ENCODE measurements around the gene OR8B4. TPM values are rescaled to one million over a fixed set of nuclear protein-coding genes. Genes with fewer than 3 reads are reported as not detected.
"Not testable (repeated sequence)": the region's sequence is repeated elsewhere in the genome, so short reads cannot be mapped to it uniquely, and the experiment has no call there.

OR8B4 gene
- not detected in 2 replicates for total RNA-seq (2012; rRNA removed)

- Histone ChIP-seq H3K36me3 (ENCODE audit: insufficient read depth, low read length) (no peaks in the 10 kb centered on the region), H3K27me3 (ENCODE audit: control insufficient read depth, insufficient read depth, low read length) (peaks cover 15% of the 10 kb centered on the region), H3K4me3 (ENCODE audit: low read length) (no peak within 1 kb of the TSS), H3K4me2 (ENCODE audit: low read length) (no peak within 1 kb of the TSS), H3K9ac (ENCODE audit: low read depth, low read length) (no peak within 1 kb of the TSS), H3K4me1 (ENCODE audit: control insufficient read depth, insufficient read depth, low read length) (no peaks in the 10 kb centered on the region), H3K9me3 (replicated peaks; ENCODE audit: low read length) (no peaks in the 10 kb centered on the region)
Observed at GRCh38 chr11:124424384-124424921, at the start of gene OR8B4. Gene OR8B4 (minus strand): TSS chr11:124424871. CDS start chr11:124424871, 0 bp downstream.

- Histone ChIP-seq H3K4me1 (ENCODE audit: control insufficient read depth, insufficient read depth, low read length) (no peaks in the 10 kb centered on the region), H3K4me3 (ENCODE audit: low read length) (no peak overlapping the region), H3K27me3 (ENCODE audit: control insufficient read depth, insufficient read depth, low read length) (no peaks in the 10 kb centered on the region), H3K36me3 (ENCODE audit: insufficient read depth, low read length) (no peaks in the 10 kb centered on the region), H3K4me2 (ENCODE audit: low read length) (no peak overlapping the region), H3K9me3 (replicated peaks; ENCODE audit: low read length) (no peaks in the 10 kb centered on the region), H3K9ac (ENCODE audit: low read depth, low read length) (no peak overlapping the region)
Observed at GRCh38 chr11:124474079-124474478, 49.4 kb upstream of the OR8B4 start.

GRCh38 chr11:124473476-124473875 lies 48.8 kb upstream of the OR8B4 start:
- no peaks in the 10 kb centered on the region for H3K4me1 ChIP-seq (ENCODE audit: control insufficient read depth, insufficient read depth, low read length)
- no peak overlapping the region for H3K4me3 ChIP-seq (ENCODE audit: low read length)
- no peaks in the 10 kb centered on the region for H3K9me3 ChIP-seq (replicated peaks; ENCODE audit: low read length)
- H3K9ac ChIP-seq (ENCODE audit: low read depth, low read length): no peak overlapping the region
- H3K36me3 ChIP-seq (ENCODE audit: insufficient read depth, low read length): no peaks in the 10 kb centered on the region
- no peaks in the 10 kb centered on the region for H3K27me3 ChIP-seq (ENCODE audit: control insufficient read depth, insufficient read depth, low read length)
- no peak overlapping the region for H3K4me2 ChIP-seq (ENCODE audit: low read length)

- H3K4me2 ChIP-seq (ENCODE audit: low read length): no peak overlapping the region
- no peak overlapping the region for H3K9ac ChIP-seq (ENCODE audit: low read depth, low read length)
- H3K27me3 ChIP-seq (ENCODE audit: control insufficient read depth, insufficient read depth, low read length): no peaks in the 10 kb centered on the region
- H3K4me3 ChIP-seq (ENCODE audit: low read length): no peak overlapping the region
- H3K4me1 ChIP-seq (ENCODE audit: control insufficient read depth, insufficient read depth, low read length): no peaks in the 10 kb centered on the region
- H3K36me3 ChIP-seq (ENCODE audit: insufficient read depth, low read length): no peaks in the 10 kb centered on the region
- no peaks in the 10 kb centered on the region for H3K9me3 ChIP-seq (replicated peaks; ENCODE audit: low read length)
Observed at GRCh38 chr11:124470561-124471227, 46.0 kb upstream of the OR8B4 start.

GRCh38 chr11:124467381-124467927 lies 42.8 kb upstream of the OR8B4 start:
- Histone ChIP-seq H3K4me3 (ENCODE audit: low read length) (no peak overlapping the region), H3K36me3 (ENCODE audit: insufficient read depth, low read length) (no peaks in the 10 kb centered on the region), H3K4me2 (ENCODE audit: low read length) (no peak overlapping the region), H3K4me1 (ENCODE audit: control insufficient read depth, insufficient read depth, low read length) (no peaks in the 10 kb centered on the region), H3K9ac (ENCODE audit: low read depth, low read length) (no peak overlapping the region), H3K9me3 (replicated peaks; ENCODE audit: low read length) (no peaks in the 10 kb centered on the region), H3K27me3 (ENCODE audit: control insufficient read depth, insufficient read depth, low read length) (peaks cover 4% of the 10 kb centered on the region)

- H3K4me2 ChIP-seq (ENCODE audit: low read length): no peak overlapping the region
- no peak overlapping the region for H3K4me3 ChIP-seq (ENCODE audit: low read length)
- no peaks in the 10 kb centered on the region for H3K36me3 ChIP-seq (ENCODE audit: insufficient read depth, low read length)
- no peaks in the 10 kb centered on the region for H3K4me1 ChIP-seq (ENCODE audit: control insufficient read depth, insufficient read depth, low read length)
- no peaks in the 10 kb centered on the region for H3K9me3 ChIP-seq (replicated peaks; ENCODE audit: low read length)
- H3K27me3 ChIP-seq (ENCODE audit: control insufficient read depth, insufficient read depth, low read length): peaks cover 4% of the 10 kb centered on the region
- no peak overlapping the region for H3K9ac ChIP-seq (ENCODE audit: low read depth, low read length)
Observed at GRCh38 chr11:124465368-124465767, 40.7 kb upstream of the OR8B4 start.

- no peak overlapping the region for H3K9ac ChIP-seq (ENCODE audit: low read depth, low read length)
- peaks cover 4% of the 10 kb centered on the region for H3K27me3 ChIP-seq (ENCODE audit: control insufficient read depth, insufficient read depth, low read length)
- no peaks in the 10 kb centered on the region for H3K9me3 ChIP-seq (replicated peaks; ENCODE audit: low read length)
- no peaks in the 10 kb centered on the region for H3K36me3 ChIP-seq (ENCODE audit: insufficient read depth, low read length)
- H3K4me2 ChIP-seq (ENCODE audit: low read length): no peak overlapping the region
- H3K4me1 ChIP-seq (ENCODE audit: control insufficient read depth, insufficient read depth, low read length): no peaks in the 10 kb centered on the region
- no peak overlapping the region for H3K4me3 ChIP-seq (ENCODE audit: low read length)
Observed at GRCh38 chr11:124463990-124464389, 39.3 kb upstream of the OR8B4 start.

GRCh38 chr11:124463324-124463723 lies 38.7 kb upstream of the OR8B4 start:
- no peaks in the 10 kb centered on the region for H3K36me3 ChIP-seq (ENCODE audit: insufficient read depth, low read length)
- H3K4me3 ChIP-seq (ENCODE audit: low read length): no peak overlapping the region
- H3K9me3 ChIP-seq (replicated peaks; ENCODE audit: low read length): no peaks in the 10 kb centered on the region
- no peak overlapping the region for H3K4me2 ChIP-seq (ENCODE audit: low read length)
- no peak overlapping the region for H3K9ac ChIP-seq (ENCODE audit: low read depth, low read length)
- H3K27me3 ChIP-seq (ENCODE audit: control insufficient read depth, insufficient read depth, low read length): peaks cover 4% of the 10 kb centered on the region
- H3K4me1 ChIP-seq (ENCODE audit: control insufficient read depth, insufficient read depth, low read length): no peaks in the 10 kb centered on the region

GRCh38 chr11:124460459-124460858 lies 35.8 kb upstream of the OR8B4 start:
- Histone ChIP-seq H3K4me2 (ENCODE audit: low read length) (no peak overlapping the region), H3K9me3 (replicated peaks; ENCODE audit: low read length) (no peaks in the 10 kb centered on the region), H3K27me3 (ENCODE audit: control insufficient read depth, insufficient read depth, low read length) (peaks cover 4% of the 10 kb centered on the region), H3K36me3 (ENCODE audit: insufficient read depth, low read length) (no peaks in the 10 kb centered on the region), H3K4me1 (ENCODE audit: control insufficient read depth, insufficient read depth, low read length) (no peaks in the 10 kb centered on the region), H3K9ac (ENCODE audit: low read depth, low read length) (no peak overlapping the region), H3K4me3 (ENCODE audit: low read length) (no peak overlapping the region)

- not testable (repeated sequence) for H3K4me1 ChIP-seq (ENCODE audit: control insufficient read depth, insufficient read depth, low read length); H3K27me3 ChIP-seq (ENCODE audit: control insufficient read depth, insufficient read depth, low read length); H3K36me3 ChIP-seq (ENCODE audit: insufficient read depth, low read length); H3K4me2 ChIP-seq (ENCODE audit: low read length); H3K9me3 ChIP-seq (replicated peaks; ENCODE audit: low read length); H3K9ac ChIP-seq (ENCODE audit: low read depth, low read length); H3K4me3 ChIP-seq (ENCODE audit: low read length)
Observed at GRCh38 chr11:124459379-124459778, 34.7 kb upstream of the OR8B4 start.

GRCh38 chr11:124454552-124454951 lies 29.9 kb upstream of the OR8B4 start:
- Histone ChIP-seq H3K4me1 (ENCODE audit: control insufficient read depth, insufficient read depth, low read length) (no peaks in the 10 kb centered on the region), H3K4me3 (ENCODE audit: low read length) (no peak overlapping the region), H3K9me3 (replicated peaks; ENCODE audit: low read length) (no peaks in the 10 kb centered on the region), H3K36me3 (ENCODE audit: insufficient read depth, low read length) (no peaks in the 10 kb centered on the region), H3K9ac (ENCODE audit: low read depth, low read length) (no peak overlapping the region), H3K4me2 (ENCODE audit: low read length) (no peak overlapping the region), H3K27me3 (ENCODE audit: control insufficient read depth, insufficient read depth, low read length) (no peaks in the 10 kb centered on the region)

- no peaks in the 10 kb centered on the region for H3K9me3 ChIP-seq (replicated peaks; ENCODE audit: low read length)
- H3K36me3 ChIP-seq (ENCODE audit: insufficient read depth, low read length): no peaks in the 10 kb centered on the region
- H3K4me1 ChIP-seq (ENCODE audit: control insufficient read depth, insufficient read depth, low read length): no peaks in the 10 kb centered on the region
- peaks cover 8% of the 10 kb centered on the region for H3K27me3 ChIP-seq (ENCODE audit: control insufficient read depth, insufficient read depth, low read length)
- no peak overlapping the region for H3K4me3 ChIP-seq (ENCODE audit: low read length)
- H3K4me2 ChIP-seq (ENCODE audit: low read length): no peak overlapping the region
- H3K9ac ChIP-seq (ENCODE audit: low read depth, low read length): no peak overlapping the region
Observed at GRCh38 chr11:124446916-124447315, 22.2 kb upstream of the OR8B4 start.

Measured in skeletal muscle satellite cell (primary cell).